ENCODE data around the gene UROC1.

The UROC1 gene

GRCh38 chr3:126467611-126467955 is 50.0 kb downstream of the UROC1 start:
- no peak overlapping the region for H3K4me3 ChIP-seq (replicated peaks; ENCODE audit: insufficient read depth, low read length)
- H3K27ac ChIP-seq (replicated peaks) = peak overlapping the region; percentile 52
- no peak for DNase-seq (ENCODE audit: low read depth in 1 of 2, low spot score in 1 of 2)
- no peak for TF ChIP-seq POLR2AphosphoS5 (IDR thresholded peaks at IDR 0.05; ENCODE audit: low read depth)
- TF ChIP-seq SPI1 (IDR thresholded peaks at IDR 0.05; ENCODE audit: borderline replicate concordance, low read depth) = no peak
- TF ChIP-seq REST (IDR thresholded peaks at IDR 0.05; ENCODE audit: insufficient replicate concordance, low read depth) = no peak
- no peak for TF ChIP-seq GABPA (IDR thresholded peaks at IDR 0.05; ENCODE audit: low read depth)
- TF ChIP-seq CTCF (IDR thresholded peaks at IDR 0.05; ENCODE audit: insufficient read depth, low read length) = no peak
- no peaks in the 10 kb centered on the region for H3K27me3 ChIP-seq (ENCODE audit: insufficient read depth, poor library complexity, severe bottlenecking)

GRCh38 chr3:126466886-126467610 is 50.5 kb downstream of the UROC1 start:
- H3K27ac ChIP-seq (replicated peaks) = peak overlapping the region; percentile 52
- no peak overlapping the region for H3K4me3 ChIP-seq (replicated peaks; ENCODE audit: insufficient read depth, low read length)
- peak in 1 of 2 experiments; percentile 67 for DNase-seq (ENCODE audit: low read depth in 1 of 2, low spot score in 1 of 2)
- H3K27me3 ChIP-seq (ENCODE audit: insufficient read depth, poor library complexity, severe bottlenecking) = no peaks in the 10 kb centered on the region
- TF ChIP-seq CTCF (IDR thresholded peaks at IDR 0.05; ENCODE audit: insufficient read depth, low read length) (no peak), SPI1 (IDR thresholded peaks at IDR 0.05; ENCODE audit: borderline replicate concordance, low read depth) (peak; percentile 31; the same call in 1 of the 2 replicates)

DNA sequence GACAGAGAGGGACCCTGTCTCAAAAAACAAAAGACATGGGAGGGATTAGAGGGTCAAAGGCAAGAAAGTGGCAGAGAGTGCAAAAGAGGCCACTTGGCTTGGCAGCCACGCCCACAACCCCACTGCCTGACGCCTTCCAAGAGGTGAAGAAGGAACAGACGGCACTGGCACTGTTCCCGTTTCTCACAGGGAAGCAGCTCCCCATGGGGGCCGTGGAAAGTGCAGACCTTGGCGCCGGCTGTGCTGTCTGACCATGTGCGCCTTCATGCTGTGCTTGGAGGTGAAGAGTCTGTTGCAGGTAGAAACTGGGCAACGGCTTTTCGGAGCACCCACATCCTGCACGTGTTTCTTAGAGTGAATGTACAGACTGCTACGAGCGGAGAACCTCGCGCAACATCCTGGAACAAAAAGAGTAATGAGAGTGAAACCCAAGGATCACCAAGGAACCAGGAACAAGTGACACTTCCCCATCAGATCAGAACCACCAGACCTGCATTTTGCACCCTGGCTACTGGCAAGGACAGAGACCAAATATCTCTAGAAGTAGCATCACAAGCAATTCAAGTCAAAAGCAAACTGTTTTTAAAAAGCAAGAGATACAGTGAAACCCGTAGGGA is 51.5 kb downstream of the UROC1 start:
- H3K4me3 ChIP-seq (replicated peaks; ENCODE audit: insufficient read depth, low read length) = no peak overlapping the region
- TF ChIP-seq CTCF (IDR thresholded peaks at IDR 0.05; ENCODE audit: insufficient read depth, low read length) (no peak), SPI1 (IDR thresholded peaks at IDR 0.05; ENCODE audit: borderline replicate concordance, low read depth) (peak; percentile 59; the same call in 1 of the 2 replicates), REST (IDR thresholded peaks at IDR 0.05; ENCODE audit: insufficient replicate concordance, low read depth) (no peak), GABPA (IDR thresholded peaks at IDR 0.05; ENCODE audit: low read depth) (no peak), POLR2AphosphoS5 (IDR thresholded peaks at IDR 0.05; ENCODE audit: low read depth) (no peak)
- H3K27me3 ChIP-seq (ENCODE audit: insufficient read depth, poor library complexity, severe bottlenecking) = no peaks in the 10 kb centered on the region
- peak overlapping the region; percentile 52 for H3K27ac ChIP-seq (replicated peaks)
- DNase-seq (ENCODE audit: low read depth in 1 of 2, low spot score in 1 of 2) = peak; percentile 74 to 80

Measured in HL-60 (cell line).